Breast epithelium (tissue), 4 donors: ENCODE results near the gene RYR3. TPM values are rescaled to one million over a fixed set of nuclear protein-coding genes. Genes with fewer than 3 reads are reported as not detected.
"Not testable (repeated sequence)": the region's sequence is repeated elsewhere in the genome, so short reads cannot be mapped to it uniquely, and the experiment has no call there.

Experiments
- DNase-seq, 2 donors: peaks; one replicate each; pipeline ENCODE4 v3.0.0-alpha.2; 2019; ENCODE audit warnings: low spot score in 2 of 2
- H3K27ac ChIP-seq, 2 donors: fragments of 200-600 bp; sonication (generic) in 1 of 2; one replicate each; pipeline ENCODE4 v1.5.1; 2016 to 2019; ENCODE audit warnings: mild to moderate bottlenecking in 1 of 2
- H3K27me3 ChIP-seq, 2 donors: fragments of 200-600 bp; sonication (generic) in 1 of 2; one replicate each; pipeline versions ENCODE4 v1.5.1 to v1.6.0; 2017 to 2019; ENCODE audit warnings: control low read depth in 1 of 2, mild to moderate bottlenecking in 1 of 2
- H3K36me3 ChIP-seq: fragments of 200-600 bp; one replicate; pipeline ENCODE4 v1.5.1; 2019
- H3K4me1 ChIP-seq, 2 donors: fragments of 200-600 bp; sonication (generic); one replicate each; pipeline ENCODE4 v1.5.1; 2016 to 2019; ENCODE audit warnings: control low read depth in 1 of 2
- H3K4me3 ChIP-seq, 3 donors: fragments of 200-600 bp; sonication (generic); 1 replicate in 2 of 3; 2 replicates in 1 of 3; pipeline ENCODE4 v1.5.1; 2016 to 2019; ENCODE audit warnings: mild to moderate bottlenecking in 3 of 3, moderate library complexity in 2 of 3
- H3K9me3 ChIP-seq, 2 donors: fragments of 200-600 bp; sonication (generic) in 1 of 2; one replicate each; pipeline ENCODE4 v1.5.1; 2016 to 2019; ENCODE audit warnings: control low read depth in 1 of 2
- CTCF ChIP-seq, 3 donors: fragments of 450-650 bp; IDR thresholded peaks; one replicate each; pipeline ENCODE4 v1.5.1; 2016 to 2017; ENCODE audit warnings: antibody characterized with exemption in 3 of 3, mild to moderate bottlenecking in 3 of 3, moderate library complexity in 3 of 3
- POLR2A ChIP-seq: fragments of 450-650 bp; IDR thresholded peaks from one replicate; pipeline ENCODE4 v1.6.1; 2016; ENCODE audit warnings: antibody characterized with exemption, mild to moderate bottlenecking, moderate library complexity
- POLR2AphosphoS5 ChIP-seq, 3 donors: sonication (generic); formaldehyde crosslinking; IDR thresholded peaks; one replicate each; pipeline ENCODE4 v1.6.1; 2017; ENCODE audit warnings: antibody characterized with exemption in 3 of 3
- intact Hi-C: fragments of 100-400 bp; cut with DNase I; formaldehyde crosslinking; loops from one replicate; pipeline ENCODE4 v1.15.1; 2023; ENCODE audit warnings: low total_unique reads
- total RNA-seq, 3 donors: library from RNA; depleted of rRNA; stranded (reverse); fragments of >200 nt; gene quantifications; one replicate each; pipeline ENCODE4 v1.1.0, GENCODE V29; 2016

The RYR3 gene
- total RNA-seq, 3 donors from 2014 or later = 1.8 to 4.2 (median 2.6) TPM

- DNase-seq = no peak
- Histone ChIP-seq H3K4me1 (no peaks in the 10 kb centered on the region), H3K9me3 (peaks cover 0 to 10% of the 10 kb centered on the region in 2 donors), H3K36me3 (no peaks in the 10 kb centered on the region), H3K4me3 (no peak overlapping the region), H3K27me3 (no peaks in the 10 kb centered on the region), H3K27ac (no peak overlapping the region)
- no peak for TF ChIP-seq POLR2A
- no peak for TF ChIP-seq CTCF (IDR thresholded peaks at IDR 0.05)
- TF ChIP-seq POLR2AphosphoS5 (IDR thresholded peaks at IDR 0.05) = no peak
- intact Hi-C loops = no loop called here
Measured at GRCh38 chr15:33561407-33561806, 250.6 kb downstream of the RYR3 start.

GRCh38 chr15:33561967-33562366, 251.2 kb downstream of the RYR3 start:
- Histone ChIP-seq H3K27me3 (no peaks in the 10 kb centered on the region), H3K9me3 (peaks cover 0 to 10% of the 10 kb centered on the region in 2 donors)
- intact Hi-C loops = no loop called here

GRCh38 chr15:33565094-33565493, 254.3 kb downstream of the RYR3 start:
- H3K9me3 ChIP-seq = peaks cover 0 to 10% of the 10 kb centered on the region in 2 donors
- no peak overlapping the region for H3K4me3 ChIP-seq
- no peak overlapping the region for H3K27ac ChIP-seq
- intact Hi-C loops = no loop called here
- TF ChIP-seq CTCF (IDR thresholded peaks at IDR 0.05) (no peak), POLR2AphosphoS5 (IDR thresholded peaks at IDR 0.05) (no peak), POLR2A (no peak)
- no peak for DNase-seq
- H3K4me1 ChIP-seq = no peaks in the 10 kb centered on the region
- H3K27me3 ChIP-seq = no peaks in the 10 kb centered on the region
- H3K36me3 ChIP-seq = no peaks in the 10 kb centered on the region

More at GRCh38 chr15:33561967-33562366, 251.2 kb downstream of the RYR3 start:
- no peak for DNase-seq
- H3K27ac ChIP-seq = no peak overlapping the region
- no peak for TF ChIP-seq CTCF (IDR thresholded peaks at IDR 0.05)
- no peak for TF ChIP-seq POLR2A
- no peak for TF ChIP-seq POLR2AphosphoS5 (IDR thresholded peaks at IDR 0.05)
- no peaks in the 10 kb centered on the region for H3K4me1 ChIP-seq
- no peak overlapping the region for H3K4me3 ChIP-seq
- H3K36me3 ChIP-seq = no peaks in the 10 kb centered on the region

- intact Hi-C loops = no loop called here
- H3K36me3 ChIP-seq = no peaks in the 10 kb centered on the region
- no peak overlapping the region for H3K27ac ChIP-seq
- H3K4me1 ChIP-seq = no peaks in the 10 kb centered on the region
- no peaks in the 10 kb centered on the region for H3K27me3 ChIP-seq
- TF ChIP-seq POLR2AphosphoS5 (IDR thresholded peaks at IDR 0.05) = no peak
- TF ChIP-seq POLR2A = no peak
- no peak for TF ChIP-seq CTCF (IDR thresholded peaks at IDR 0.05)
- no peak for DNase-seq
- no peak overlapping the region for H3K4me3 ChIP-seq
- H3K9me3 ChIP-seq = peaks cover 0 to 10% of the 10 kb centered on the region in 2 donors
Measured at GRCh38 chr15:33567652-33568051, 256.9 kb downstream of the RYR3 start.

- no peak overlapping the region for H3K4me3 ChIP-seq
- H3K4me1 ChIP-seq = no peaks in the 10 kb centered on the region
- H3K9me3 ChIP-seq = peaks cover 0 to 10% of the 10 kb centered on the region in 2 donors
- H3K27me3 ChIP-seq = no peaks in the 10 kb centered on the region
- no peaks in the 10 kb centered on the region for H3K36me3 ChIP-seq
- no peak for DNase-seq
- TF ChIP-seq POLR2AphosphoS5 (IDR thresholded peaks at IDR 0.05) (no peak), CTCF (IDR thresholded peaks at IDR 0.05) (no peak), POLR2A (no peak)
- no peak overlapping the region for H3K27ac ChIP-seq
- intact Hi-C loops = no loop called here
Measured at GRCh38 chr15:33569036-33569435, 258.3 kb downstream of the RYR3 start.

- H3K4me3 ChIP-seq, H3K9me3 ChIP-seq, H3K27ac ChIP-seq, H3K4me1 ChIP-seq, DNase-seq, H3K27me3 ChIP-seq, H3K36me3 ChIP-seq, intact Hi-C loops: not testable (repeated sequence)
Measured at GRCh38 chr15:33577911-33578310, 267.1 kb downstream of the RYR3 start.
